GM20431 (cell line): ENCODE measurements around the gene SLC35G4.
"Not testable (repeated sequence)": the region's sequence is repeated elsewhere in the genome, so short reads cannot be mapped to it uniquely, and the experiment has no call there.

Source experiments
- in situ Hi-C: fragments of 300-500 bp; cut with MseI, MboI; formaldehyde crosslinking; loops from one replicate; pipeline ENCODE4 v1.15.0; 2020; ENCODE audit warnings: low sequenced_read_pairs; ENCODE audit not compliant: unreplicated experiment

Gene SLC35G4

DNA sequence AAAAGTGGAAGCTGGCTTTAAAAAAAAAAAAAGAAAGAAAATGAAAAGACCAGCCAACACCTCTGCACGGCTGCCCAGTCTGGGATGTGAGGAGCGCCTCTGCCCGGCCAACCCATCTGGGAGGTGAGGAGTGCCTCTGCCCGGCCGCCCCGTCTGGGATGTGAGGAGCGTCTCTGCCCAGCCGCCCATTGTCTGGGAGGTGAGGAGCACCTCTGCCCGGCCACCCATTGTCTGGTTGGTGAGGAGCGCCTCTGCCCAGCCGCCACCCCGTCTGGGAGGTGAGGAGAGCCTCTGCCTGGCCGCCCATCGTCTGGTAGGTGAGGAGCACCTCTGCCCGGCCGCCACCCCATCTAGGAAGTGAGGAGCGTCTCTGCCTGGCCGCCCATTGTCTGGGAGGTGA is 3.7 kb downstream of the SLC35G4 start:
- in situ Hi-C loops, result not testable (repeated sequence)

DNA sequence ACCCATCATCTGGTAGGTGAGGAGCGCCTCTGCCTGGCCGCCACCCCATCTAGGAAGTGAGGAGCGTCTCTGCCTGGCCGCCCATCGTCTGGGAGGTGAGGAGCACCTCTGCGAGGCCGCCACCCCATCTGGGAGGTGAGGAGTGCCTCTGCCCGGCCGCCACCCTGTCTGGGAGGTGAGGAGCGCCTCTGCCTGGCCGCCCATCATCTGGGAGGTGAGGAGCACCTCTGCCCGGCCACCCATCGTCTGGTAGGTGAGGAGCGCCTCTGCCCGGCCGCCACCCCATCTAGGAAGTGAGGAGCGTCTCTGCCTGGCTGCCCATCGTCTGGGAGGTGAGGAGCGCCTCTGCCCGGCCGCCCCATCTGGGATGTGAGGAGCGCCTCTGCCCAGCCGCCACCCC is 4.2 kb downstream of the SLC35G4 start:
- in situ Hi-C loops, result not testable (repeated sequence)

GRCh38 chr18:11614042-11614441 is 4.6 kb downstream of the SLC35G4 start:
- in situ Hi-C loops, result not testable (repeated sequence)

GRCh38 chr18:11614981-11615380 is 5.6 kb downstream of the SLC35G4 start:
- in situ Hi-C loops, result not testable (repeated sequence)

DNA sequence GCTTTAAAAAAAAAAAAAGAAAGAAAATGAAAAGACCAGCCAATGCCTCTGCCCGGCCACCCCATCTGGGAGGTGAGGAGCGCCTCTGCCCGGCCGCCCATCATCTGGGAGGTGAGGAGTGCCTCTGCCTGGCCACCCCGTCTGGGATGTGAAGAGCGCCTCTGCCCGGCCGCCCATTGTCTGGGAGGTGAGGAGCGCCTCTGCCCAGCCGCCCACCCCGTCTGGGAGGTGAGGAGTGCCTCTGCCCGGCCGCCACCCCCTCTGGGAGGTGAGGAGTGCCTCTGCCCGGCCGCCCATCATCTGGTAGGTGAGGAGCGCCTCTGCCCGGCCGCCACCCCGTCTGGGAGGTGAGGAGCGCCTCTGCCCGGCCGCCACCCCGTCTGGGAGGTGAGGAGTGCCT is 37.9 kb downstream of the SLC35G4 start:
- in situ Hi-C loops, result not testable (repeated sequence)

- in situ Hi-C loops, result not testable (repeated sequence)
Observed at GRCh38 chr18:11647804-11648203, 38.4 kb downstream of the SLC35G4 start.

DNA sequence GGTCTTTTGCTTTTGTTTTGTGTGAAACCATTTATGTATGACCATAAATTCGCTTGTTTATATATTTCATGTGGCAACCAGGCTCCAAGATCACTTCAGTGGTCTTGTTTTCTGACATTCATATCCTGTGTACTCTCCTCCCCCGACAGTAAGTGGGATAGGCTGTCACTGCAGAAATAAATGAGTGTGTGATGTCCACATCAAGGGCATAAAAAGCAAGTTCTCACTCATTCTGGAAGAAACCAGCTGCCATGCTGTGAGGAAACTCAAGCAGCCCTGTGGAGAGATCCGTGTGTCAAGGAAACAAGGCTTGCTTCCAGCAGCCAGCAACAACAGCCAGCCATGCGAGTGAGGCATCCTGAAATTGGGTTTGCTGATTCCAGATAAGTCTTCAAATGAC is 40.4 kb downstream of the SLC35G4 start:
- in situ Hi-C loops, result no loop called here

DNA sequence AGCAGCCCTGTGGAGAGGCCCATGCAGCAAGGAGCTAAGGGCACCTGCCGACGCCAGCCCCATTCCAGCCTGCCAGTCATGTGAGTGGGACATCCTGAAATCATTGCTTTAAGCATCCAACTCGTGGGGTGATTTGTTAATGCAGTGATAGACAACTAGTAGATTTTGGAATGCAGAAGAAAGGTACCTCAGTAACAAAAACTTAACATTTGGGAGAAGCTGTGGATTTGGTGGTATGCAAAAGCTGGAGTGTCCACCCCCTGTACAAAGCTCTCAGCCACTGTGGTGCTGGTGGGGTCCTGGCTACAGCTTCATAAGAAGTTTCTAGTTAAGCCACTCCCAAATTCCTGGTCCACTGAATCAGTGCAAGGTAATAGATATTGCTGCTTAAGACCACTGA is 42.5 kb downstream of the SLC35G4 start:
- in situ Hi-C loops, result no loop called here

- in situ Hi-C loops, result no loop called here
Observed at GRCh38 chr18:11653521-11653920, 44.1 kb downstream of the SLC35G4 start.

DNA sequence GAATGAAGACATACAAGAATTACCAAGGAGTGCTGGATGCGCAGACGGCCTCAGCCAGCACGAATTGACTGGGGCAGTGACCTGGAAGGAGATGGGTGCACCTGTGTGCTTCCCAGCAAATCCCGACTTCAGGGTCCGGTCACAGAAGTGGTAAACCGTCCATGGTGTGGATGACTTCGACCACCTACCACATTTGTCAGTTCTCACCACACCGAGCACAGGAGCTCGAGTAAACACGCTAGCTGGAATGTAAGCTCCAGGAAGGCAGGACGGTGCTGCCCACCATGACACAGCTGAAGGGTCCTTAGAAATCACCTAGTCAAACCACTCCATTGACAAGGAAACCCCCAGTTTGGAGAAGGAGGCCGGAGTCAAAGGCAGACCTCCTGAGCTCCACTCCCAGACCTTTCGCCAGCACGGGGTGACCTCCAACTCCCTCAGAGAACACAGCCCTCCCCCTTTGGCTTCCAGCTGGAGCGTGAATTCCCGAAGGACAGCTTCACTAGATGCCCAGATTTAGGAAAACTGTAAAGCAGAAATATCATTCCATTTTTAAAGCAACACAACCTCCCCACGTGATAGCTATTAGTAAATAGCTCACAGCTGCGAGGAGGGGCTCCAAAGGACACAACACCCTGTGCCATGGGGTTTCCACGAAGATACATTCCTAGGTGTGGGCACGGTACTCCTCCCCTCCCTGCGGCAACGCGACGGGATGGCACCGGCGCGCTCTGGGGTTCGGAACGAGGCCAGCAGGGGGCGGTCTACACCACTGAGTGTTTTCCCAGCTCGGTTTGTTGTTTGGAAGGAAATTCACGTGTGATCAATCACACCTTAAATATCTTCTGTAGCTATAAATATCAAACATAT is 45.6 kb downstream of the SLC35G4 start:
- in situ Hi-C loops, result no loop called here

DNA sequence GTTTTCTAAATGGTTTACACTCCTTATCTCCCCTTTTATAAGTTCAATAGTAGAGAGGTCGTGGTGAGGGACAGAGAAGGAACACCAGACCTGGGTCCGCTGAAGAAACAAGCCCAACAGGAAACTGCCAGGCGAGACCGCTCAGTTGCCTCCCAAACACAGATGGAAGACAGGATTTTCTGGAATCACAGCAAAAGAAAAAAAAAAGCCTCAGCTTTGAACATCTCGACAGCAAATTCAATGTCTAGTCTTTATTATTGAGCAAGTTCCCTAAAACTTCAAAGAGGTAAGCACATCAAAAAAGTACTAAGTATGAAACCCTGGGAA is 46.2 kb downstream of the SLC35G4 start:
- in situ Hi-C loops, result no loop called here

DNA sequence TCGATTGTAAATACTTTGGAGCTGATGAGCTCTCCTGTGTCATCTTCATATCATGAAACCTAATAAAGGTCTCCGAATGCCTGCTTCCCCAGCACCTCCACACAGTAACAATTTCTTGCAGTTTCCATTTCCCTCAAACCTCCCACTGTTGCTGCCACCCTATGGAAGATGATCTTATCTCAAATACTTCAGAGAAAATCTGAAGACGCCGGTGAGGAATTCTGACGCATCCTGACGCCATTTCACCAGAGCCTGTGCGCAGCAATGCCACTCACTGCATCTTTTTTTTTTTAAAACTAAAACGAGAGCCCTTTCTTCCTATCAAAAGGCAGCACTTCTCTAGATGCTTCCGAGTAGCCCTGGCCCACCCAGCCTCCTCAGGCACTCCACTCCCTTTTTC is 47.8 kb downstream of the SLC35G4 start:
- in situ Hi-C loops, result no loop called here

DNA sequence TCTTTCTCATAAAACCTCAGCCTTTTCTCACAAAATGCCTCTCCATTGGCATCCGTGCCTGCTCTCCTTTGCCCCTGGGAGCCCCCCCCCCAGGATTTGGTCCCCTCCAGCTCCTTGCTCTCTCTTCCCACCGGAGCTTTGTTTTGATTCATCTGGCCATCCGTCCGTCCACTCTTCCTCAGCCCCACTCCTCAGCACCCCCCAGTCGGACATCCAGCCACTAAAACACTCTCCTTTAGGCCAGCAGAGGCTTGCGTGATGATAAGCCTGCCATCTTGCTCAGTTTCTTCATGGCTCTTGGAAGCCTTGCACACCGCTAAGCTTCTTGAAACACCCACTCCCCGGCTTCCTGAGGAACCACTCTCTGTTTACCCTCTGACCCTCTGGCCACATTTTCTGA is 48.2 kb downstream of the SLC35G4 start:
- in situ Hi-C loops, result no loop called here

- in situ Hi-C loops, result no loop called here
Observed at GRCh38 chr18:11658019-11658418, 48.6 kb downstream of the SLC35G4 start.

- in situ Hi-C loops, result no loop called here
Observed at GRCh38 chr18:11658989-11659388, 49.6 kb downstream of the SLC35G4 start.
